GM19240 (cell line): ENCODE results near the gene ITPRID2.

Experiments used
- DNase-seq: peaks from one replicate; pipeline ENCODE4 v3.0.0; 2011; ENCODE audit warnings: low spot score; ENCODE audit not compliant: insufficient read length

The ITPRID2 gene

DNA sequence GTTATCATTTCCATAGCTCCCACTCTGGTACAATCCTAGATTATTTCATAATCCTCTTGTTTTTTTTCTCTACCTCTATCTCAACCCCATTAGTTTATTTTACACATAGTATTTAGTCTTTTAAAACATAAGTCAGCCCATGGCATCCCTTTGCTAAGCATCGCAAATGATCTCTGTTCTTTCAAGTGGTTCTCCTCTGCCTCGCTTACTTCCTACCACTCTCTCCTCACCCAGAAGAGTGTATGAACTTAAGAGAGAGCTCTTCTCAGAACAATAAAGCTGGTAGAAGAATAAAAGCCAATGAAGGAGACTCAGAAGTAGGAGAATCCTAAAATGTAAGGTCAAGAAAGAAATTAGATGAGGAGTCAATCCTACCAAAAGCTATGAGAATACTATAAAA is 12.2 kb upstream of the ITPRID2 start:
- DNase-seq: no peak

DNA sequence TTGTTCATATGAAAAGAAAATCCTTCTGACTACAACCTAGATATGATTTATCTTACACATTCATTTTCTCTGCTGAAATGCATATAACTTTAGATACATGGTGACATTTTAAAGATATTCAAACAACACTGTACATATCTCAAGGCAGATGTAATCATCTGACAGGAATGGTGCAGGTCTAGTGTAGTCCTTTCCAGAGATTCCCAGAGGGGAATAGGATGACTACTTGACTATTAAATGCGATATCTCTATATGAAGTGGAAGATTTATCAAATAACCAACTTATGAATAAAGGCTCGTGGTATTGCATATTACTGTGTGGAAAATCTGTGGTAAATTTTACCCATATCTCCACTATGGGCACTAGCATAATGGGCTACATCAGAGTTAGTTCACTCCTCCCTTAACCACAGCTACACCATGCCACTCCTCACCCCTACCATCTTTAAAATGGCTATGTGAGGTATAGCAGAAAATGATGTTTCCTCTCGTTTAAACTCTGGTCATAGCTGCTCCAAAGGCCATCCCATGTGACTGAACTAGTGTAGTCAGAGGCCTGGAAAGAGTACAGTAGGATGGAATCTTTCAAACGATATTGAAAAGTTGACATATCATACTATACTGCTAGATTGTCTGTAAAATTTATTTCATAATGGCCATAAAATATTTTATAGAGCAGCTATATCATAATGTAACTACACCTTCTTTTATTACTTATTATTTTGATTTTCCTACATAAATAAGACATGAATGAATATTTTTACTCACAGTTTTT is 9.1 kb upstream of the ITPRID2 start:
- no peak for DNase-seq

DNA sequence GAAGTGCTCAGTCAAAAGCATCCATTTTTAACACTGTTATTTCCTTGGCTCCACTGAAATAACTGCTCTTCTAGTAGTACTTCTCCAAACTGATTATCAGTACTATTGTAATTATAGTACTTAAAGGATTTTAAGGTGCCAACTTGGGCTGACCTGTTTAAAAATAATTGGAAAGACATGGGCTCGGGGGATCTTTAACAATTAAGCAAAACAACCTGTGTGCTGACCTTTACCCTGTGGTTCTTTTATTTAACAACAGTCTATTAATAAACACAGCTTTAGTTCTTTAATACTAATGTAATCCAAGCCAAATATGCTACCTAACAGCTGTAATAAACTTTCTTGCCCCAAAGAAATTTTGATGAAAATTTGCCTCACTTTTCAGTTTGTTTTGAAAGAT is 6.9 kb upstream of the ITPRID2 start:
- no peak for DNase-seq

DNA sequence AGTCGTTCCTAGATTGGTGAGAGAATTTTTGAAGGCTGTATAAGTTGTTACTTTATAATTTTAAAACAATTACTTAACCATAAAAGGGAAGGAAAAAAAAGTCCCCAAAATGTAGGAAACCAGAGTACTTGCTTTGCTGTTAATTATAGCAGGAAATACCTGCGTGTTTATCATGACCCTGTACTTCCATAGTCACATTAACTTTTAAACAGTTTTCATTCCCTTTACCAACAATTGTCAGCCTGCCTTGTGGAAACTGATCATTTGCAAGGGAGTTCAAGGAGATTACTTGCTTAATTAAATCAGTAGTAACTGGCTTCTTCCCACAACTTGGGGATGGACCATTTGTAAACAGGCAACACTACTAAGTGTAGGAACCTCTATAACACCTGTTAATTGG is 6.4 kb upstream of the ITPRID2 start:
- no peak for DNase-seq

DNA sequence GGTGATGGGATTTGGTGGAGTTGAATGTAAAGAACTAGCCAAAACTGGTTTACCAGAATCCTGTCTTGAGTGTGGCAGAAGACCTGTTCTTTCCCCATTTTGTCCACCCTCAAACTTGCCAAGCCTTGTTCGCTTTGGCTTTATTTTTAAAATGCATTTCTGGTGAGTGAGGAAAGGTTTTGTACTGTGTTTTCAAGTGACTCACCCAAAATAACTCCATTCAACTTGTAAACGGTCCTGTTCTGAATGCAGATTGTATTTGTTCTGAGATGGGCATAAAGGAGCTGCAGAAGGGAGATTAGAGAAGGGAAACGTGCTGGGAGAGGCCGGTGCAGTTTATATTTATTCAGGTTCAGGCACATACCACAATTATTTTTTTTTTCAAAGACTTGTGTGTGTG is 5.3 kb upstream of the ITPRID2 start:
- DNase-seq: no peak

DNA sequence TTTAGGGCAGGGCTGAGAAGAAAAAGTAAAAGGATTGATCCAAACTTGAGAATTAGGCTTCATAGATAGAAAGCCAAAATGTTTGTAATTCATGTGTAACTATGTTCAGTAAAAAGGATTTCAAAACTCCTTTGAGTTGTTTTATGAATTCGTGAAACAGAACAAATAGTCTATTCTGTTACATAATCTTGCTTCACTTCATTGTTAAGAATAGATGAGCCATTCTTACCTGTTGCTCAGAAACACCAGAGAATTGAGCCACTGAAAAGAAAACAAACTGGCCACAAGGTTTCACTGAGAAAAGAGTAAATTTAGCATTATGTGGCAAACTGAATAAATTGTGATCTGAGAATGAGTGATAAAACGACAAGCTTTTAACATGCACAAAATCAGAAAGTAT is 4.5 kb upstream of the ITPRID2 start:
- DNase-seq: no peak

DNA sequence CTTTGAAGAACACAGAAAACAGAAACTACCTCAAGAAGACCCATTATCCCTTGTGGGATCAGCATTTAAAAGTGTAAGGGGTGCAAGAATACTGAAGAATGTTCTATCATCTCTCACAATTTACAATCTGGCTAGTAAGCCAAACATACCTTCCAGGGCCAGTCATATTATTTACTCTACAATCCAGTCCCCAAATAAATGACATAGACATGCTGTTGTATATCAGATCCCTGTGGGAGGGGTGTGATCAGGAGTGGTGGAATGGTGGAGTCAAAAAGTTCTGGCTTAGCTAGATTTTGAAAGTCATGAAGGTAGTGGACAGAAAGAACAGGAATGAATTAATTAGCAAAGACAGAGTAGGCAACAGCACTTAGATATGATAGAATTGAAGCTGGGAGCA is 1.8 kb upstream of the ITPRID2 start:
- DNase-seq: no peak

DNA sequence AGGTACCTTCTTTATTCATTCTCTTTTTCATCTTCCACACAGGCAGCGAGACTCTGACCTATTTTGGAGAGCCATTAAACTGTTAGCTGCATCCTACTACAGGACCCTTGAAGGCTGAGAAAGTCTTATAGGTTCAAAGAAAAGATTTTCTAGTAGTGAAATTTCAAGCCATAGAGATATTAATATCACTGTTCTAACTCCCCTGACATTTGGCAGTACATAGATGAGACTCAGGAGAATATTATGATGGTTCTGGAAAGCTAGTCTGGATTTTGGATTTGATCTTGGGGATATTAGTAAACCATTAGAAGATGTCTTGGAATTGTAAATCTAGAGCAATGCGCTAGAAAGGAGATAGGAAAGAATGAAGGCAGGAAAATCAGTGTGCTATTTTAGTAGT is 1.3 kb upstream of the ITPRID2 start:
- DNase-seq: no peak

DNA sequence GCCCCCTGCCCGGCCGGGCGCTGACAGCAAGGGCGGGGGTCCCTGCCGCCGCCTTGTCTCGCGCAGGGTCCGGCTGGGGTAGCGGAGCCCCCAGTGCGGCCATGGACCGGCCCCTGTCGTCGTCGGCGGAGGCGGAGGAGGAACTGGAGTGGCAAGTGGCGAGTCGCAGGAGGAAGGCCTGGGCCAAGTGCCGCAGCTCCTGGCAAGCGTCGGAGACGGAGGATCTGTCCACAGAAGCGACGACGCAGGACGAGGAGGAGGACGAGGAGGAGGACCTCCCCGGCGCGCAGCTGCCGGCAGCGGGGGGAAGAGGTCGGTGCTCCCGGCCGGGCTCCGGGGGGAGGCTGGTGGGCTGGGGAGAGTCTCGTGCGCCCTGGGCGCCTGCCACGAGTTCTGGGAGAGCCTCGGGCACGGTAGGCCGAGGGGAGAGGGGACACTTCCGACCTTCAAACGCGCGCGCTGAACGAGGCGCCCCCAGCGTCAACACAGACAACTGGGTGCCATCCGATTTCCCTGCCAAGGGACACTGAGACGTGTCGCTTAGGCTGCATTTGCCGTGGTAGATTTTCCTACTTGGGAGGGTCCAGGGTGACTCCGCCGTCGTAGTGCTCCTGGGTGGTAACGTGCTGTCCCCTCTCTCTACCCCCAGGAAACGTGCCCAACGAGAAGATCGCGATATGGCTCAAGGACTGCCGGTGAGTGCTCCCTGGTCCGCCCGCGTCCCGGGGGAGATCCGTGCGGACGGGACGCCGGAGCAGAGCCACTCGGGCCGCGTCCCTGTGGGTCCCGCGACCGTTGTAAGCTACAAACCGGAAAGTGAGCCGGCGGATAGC is 652 bp downstream of the ITPRID2 start:
- peak; percentile 19 for DNase-seq

DNA sequence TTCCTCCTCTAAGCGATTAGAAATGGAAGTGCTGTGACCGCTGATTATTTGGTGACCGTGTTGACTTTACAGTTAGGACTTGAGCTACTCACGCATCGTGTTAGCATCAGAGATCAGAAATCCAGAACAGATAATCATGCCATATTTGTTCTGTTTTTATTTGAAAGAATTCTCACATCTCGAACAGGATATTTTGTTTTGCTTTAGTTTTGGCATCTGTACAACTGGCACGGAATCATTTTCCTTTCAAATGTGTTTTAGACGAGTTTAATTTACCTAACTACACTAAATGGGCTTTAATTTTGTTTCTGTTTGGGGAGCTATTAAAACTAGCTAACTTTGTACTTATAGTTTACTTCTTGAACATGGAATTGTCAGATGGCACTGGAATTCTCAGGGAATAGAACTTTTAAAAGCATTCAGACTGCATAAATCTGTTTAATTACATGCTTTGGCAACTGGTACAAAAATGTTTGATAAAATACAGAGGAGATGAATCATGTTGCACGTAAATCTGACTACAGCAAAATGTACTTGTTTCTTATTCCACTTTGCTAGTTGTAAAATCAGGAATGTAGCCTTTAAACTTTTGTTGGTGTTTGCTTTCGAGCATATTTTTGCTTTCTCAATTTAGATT is 1.4 kb downstream of the ITPRID2 start:
- DNase-seq: no peak

DNA sequence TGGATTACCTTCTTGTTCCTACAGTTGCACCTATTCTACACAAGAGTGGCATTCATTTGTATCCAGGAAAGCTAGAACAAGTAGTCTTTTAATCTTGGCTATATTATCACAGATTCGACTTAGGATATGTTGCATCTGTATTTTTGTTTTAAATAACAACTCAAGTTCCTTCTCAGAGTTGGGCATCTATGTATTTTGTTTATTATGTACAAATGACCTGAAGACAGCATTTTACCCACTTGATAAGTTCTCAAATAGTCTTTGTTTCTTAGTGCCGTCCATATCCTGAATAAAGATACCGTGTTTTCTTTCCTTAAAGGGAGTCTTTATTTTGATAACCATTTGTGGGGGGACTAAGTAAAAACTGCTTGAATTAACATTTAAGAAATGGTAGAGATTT is 2.9 kb downstream of the ITPRID2 start:
- no peak for DNase-seq

DNA sequence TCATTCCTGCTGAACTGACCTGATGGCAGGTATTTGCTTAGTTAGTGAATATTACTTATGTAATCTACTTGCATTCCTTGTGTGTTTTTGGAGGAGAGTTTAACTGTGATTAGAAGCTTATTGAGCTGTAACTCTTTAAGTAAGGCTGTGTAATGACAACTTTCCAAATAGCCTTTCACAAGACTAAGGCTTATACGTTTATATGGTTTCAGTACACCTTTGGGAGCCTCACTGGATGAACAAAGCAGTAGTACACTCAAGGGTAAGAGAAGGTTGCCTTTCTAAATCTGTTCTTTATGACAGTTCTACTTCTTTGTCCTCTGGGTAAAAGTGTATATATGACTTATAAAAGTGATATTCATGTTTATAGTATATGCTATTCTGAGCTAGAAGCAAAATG is 4.3 kb downstream of the ITPRID2 start:
- no peak for DNase-seq

DNA sequence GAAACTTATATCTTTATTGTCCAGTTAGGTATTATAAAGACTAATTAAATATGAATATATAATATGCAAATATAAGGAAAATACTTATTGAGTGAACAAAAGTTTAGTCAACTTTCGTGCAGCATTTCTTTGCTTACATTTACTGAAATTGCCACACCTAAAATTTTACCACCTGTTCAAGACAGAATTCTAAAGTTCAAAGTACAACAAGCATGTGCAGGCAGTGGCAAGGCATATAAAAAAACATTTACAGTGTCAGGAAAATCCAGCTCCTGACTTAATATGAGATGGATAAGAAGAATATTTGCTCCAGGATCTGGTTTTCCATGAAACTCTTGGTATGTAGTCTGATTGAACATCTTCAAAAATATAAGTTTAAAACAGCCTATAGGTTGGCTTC is 4.8 kb downstream of the ITPRID2 start:
- DNase-seq: no peak

DNA sequence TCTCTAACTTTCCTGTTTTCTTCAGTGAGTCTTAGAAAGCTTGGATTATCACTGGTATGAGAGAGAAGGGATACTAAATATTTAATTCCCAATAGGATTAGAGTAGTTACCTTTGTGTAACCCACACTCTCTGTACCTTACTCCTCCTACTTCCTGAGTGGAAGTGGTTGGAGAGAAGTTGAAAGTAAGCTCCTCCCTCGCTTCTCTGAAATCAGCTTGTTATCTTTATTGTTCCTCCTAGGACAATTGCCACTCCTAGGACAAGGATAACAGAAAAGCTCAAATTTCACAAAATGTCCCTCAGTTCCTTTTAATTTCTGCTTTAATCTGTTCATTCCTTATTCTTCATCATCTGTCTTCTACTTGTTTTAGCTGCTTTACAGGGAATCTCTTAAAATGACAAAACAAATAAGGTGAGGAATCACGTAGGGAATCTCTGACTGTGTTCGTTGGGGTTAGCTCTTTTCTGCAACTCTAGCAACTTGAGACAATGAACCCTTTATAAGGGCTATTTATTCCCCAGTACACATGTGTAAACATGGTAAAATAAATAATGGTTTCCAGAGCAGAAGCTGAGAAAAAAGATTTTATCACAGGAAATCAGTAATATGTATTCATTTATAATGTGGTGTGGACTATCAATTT is 8.6 kb downstream of the ITPRID2 start:
- DNase-seq: no peak

DNA sequence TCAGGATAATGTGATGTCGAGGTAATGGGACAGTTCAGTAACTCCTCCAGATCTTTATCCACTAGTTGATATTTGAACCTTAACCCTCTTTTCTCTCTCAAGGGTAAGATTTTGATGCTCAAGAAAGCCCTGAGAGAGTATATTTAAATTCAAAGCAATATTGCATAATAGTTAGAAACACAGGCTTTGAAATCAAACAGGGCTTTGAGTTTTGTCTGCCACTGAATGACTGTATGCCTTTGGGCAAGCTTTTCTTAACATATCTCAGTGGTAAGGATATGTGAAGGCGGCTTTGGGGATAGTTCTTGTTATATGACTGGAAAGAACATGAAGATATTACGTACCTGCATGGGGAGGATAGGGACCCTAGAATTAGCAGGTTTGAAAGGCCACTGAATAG is 11.1 kb downstream of the ITPRID2 start:
- DNase-seq: no peak

DNA sequence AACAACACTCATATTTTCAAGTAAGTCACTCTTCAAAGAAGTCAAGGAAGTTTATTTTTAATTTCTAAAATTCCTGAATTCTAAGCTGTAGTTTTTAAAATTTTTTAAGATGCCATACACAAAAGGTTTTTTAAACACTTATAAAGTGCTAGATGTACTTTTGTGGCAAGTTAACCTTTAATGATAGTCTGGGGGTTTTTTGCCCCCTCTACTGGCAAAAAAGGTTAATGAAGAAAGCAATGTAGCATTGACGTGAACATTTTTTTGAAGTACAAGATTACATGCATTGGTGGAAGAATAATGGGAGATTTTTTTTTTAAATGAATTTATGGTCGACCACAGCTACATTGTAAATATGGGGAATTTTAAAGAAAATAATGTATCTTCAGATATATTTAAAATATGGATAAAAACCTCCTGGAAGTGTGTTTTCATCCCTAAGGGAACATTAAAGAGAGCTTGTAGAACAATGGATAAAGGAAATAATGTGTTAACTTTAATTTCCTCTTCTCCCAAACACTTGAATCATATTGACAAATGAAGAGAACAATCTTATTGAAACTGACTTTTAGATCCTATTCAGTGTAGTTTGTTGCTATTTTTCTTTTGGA is 12.6 kb downstream of the ITPRID2 start:
- no peak for DNase-seq

DNA sequence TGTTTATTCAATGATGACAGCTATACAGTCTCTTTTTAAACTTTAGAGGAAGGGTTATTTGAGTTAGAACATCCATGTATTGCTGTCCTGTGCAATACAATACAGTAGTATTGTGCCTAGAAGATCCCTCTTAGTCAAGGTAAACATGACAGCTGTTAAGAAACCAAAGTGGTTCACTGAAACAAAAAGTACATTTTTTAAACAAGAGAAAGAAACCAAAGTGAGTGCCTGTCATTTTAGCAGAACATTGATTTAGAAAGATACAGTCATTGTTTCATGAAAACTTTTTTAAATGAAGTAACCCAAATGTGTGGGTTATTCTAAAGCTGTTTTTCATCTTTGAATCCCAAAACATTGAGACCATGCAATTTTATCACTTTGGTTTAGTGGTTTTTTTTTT is 15.5 kb downstream of the ITPRID2 start:
- no peak for DNase-seq

DNA sequence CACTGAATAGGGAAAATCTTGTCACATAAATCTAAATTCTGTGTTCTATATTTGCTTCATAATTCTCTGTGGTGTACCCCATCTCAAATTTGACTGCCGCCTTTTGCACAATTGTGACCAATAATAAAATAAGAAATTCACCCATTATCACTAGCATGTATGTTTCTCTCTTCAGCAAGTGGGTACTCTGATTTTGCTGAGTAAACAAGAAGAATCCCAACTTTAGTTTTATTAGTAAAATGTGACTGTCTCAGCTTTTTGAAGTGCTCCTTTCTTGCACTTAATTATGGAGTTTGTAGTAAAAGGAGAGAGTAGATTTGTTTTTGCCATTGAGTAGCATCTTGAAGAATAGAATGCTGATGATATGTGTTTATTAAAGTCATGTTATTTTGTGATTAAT is 16.1 kb downstream of the ITPRID2 start:
- DNase-seq: no peak

DNA sequence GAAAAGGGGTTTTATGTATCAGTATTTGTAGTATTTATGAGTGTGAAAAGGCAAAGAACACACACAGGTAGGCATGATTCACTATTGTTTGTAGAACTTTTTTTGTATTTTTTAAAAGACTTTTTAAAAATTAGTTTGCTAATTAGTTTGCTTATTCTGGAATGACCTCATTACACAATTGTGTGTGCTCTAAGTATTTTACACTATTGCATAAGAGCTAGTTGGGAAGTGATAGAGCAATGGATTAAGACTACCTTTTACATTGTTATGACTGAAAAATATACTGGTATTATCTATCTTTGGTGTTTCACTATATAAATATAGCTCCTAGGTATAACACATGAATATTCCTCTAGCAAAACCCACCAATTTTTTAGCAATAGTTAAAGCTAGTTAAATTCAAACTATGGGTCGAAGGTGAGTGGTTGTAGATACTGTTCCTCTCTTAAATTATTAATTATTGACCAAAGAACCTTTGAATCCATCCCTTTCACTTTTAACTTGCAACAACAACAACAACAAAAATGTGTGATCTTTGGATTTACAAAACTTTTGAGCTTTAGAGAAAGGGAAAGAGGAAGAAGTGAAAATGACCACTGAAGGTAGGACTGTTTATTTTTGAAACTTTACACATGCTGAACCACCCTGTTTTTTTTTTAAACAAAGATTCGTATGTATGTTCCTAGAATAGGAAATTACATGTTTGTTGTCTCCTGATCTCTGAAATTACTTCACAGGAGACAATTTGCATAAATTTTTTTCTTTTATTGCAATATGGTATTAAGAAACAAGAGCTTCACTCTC is 18.7 kb downstream of the ITPRID2 start:
- DNase-seq: no peak

DNA sequence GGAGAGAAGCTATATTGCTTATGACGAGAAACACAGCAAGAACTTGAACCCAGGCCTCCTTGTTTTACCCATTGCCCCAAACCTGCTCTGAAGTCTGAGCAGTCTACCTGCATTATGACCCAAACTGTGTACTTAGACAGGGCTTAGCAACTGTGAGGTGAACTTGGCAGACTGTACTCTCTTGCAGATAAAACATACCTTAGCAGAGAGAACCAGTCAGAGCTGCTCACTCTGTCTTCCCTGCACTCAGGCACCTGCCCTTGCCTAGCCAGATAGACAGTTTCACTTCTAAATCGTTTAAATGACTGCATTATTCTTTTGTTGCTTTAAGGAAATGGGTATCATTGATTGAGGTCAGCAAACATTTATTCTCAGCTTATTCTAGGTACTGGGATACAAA is 20.3 kb downstream of the ITPRID2 start:
- no peak for DNase-seq

DNA sequence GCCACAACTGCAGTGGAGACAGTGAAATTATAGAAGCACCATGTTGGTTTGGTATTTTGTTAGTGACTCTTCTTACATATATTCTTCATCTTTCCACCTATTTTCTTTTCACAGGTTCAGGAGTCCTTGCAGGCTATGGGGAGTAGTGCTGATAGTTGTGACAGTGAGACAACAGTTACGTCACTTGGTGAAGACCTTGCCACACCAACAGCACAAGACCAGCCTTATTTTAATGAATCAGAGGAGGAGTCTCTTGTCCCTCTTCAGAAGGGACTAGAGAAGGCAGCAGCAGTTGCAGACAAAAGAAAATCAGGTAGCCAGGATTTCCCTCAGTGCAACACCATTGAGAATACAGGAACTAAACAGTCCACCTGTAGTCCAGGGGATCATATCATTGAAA is 23.6 kb downstream of the ITPRID2 start:
- no peak for DNase-seq
